Measurements from ENCODE around the gene COLEC12. TPM values are rescaled to one million over a fixed set of nuclear protein-coding genes. Genes with fewer than 3 reads are reported as not detected.

COLEC12 gene
- total and polyA plus RNA-seq, 10 of the 15 experiments (the other 5 are each of a cell fraction or from before 2014, with no cell fraction given) = 0.04 to 0.05 TPM; not detected in 8

GRCh38 chr18:468955-469790, 31.3 kb downstream of the COLEC12 start (continued):
- no peak for TF ChIP-seq ZBTB11 (CRISPR knock-in tag; IDR thresholded peaks at IDR 0.05)
- TF ChIP-seq E2F8 (IDR thresholded peaks at IDR 0.05; ENCODE audit: low read depth, partially characterized antibody) = no peak
- no peak for TF ChIP-seq FOXM1 (IDR thresholded peaks at IDR 0.05; ENCODE audit: low read depth, low read length)
- TF ChIP-seq CUX1 (IDR thresholded peaks at IDR 0.05; ENCODE audit: insufficient replicate concordance, low read depth, low read length) = no peak
- no peak for TF ChIP-seq SMARCA5 (IDR thresholded peaks at IDR 0.05)
- TF ChIP-seq PKNOX1 (IDR thresholded peaks at IDR 0.05) = no peak
- TF ChIP-seq PRDM15 (CRISPR knock-in tag; IDR thresholded peaks at IDR 0.05) = no peak
- no peak for TF ChIP-seq MEF2A (IDR thresholded peaks at IDR 0.05; ENCODE audit: insufficient read depth, low read depth, low read length)
- TF ChIP-seq BCL11A (IDR thresholded peaks at IDR 0.05; ENCODE audit: low read depth, low read length) = no peak

Measured in GM12878 (cell line).